Fibroblast of skin of scalp (primary cell): Measurements from ENCODE around the gene SORBS1.

Experiments
- DNase-seq: peaks from one replicate; pipeline ENCODE4 v3.0.0-alpha.2; 2013

SORBS1 gene

DNA sequence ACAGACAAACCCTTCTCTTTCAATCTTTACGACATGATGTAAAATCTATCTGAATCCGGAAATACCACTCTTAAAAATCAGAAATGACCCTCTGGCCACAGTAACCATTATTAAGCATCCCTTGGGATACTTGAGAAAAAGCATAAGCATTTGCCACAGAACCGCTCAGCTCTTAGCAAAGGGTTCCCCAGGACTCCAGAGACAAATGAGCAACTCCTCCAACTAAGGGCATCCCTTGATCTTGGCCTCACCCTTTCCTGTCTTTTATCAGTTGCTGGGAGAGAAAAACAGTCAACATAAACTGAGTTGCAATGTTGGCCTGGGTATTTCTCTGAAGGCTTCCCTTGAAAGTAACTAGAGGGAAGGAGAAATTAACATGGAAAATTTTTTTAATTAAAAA, 273.9 kb downstream of the SORBS1 start:
- peak; percentile 45 for DNase-seq

DNA sequence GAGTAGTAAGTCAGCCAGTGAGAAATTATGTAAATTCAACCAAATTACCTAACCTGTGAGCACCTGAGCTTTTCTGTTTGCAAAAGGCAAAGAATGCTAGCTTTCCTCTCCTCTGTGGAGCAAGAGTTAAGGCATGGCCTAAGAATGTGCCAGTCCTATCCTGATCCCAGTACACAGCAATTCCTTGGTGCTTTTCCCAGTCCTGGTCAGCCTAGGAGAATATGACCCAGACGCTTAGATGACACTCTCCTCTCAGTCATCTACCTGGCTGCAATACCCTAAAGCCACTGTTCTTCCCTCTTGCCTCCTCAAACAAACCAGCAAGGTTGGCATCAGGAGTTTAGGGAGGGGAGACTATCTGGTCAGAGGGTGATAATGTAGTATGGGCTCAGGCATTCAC, 274.5 kb downstream of the SORBS1 start:
- no peak for DNase-seq

DNA sequence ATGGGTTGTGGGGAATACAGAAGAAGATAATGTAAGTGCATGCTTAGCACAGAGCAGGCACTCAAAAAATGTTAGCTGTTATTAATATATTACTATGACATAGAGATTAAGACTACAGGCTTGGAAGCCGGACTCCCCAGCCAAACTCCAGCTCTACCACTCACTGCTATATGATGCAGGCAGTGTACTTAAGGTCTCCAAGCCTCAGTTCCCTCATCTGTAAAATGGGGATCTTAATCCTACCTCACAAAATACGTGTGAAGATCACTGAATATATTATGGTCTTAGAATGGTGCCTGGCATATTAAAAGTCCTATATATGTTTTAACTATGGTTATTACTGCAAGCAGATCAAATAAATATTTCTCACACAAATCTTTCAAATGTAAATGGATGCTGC, 275.6 kb downstream of the SORBS1 start:
- DNase-seq = no peak

DNA sequence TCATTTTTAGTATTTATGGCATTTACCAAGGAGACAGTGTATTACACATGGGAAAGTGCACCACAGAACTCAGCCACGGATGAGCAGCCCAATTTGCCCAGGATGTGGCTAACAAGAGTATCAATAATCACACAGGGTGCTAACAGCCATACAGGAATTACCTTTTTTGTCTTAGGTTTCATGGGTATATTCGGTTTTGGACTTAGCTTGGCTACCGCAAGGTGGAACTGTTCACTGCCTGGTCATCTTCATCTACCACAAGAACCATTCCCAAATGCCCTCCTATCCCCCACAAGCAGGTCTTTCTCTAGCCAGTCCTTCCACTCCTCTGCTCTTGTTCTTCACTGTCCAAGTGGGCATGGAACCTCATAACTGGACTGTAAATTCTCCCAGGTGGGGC, 276.4 kb downstream of the SORBS1 start:
- no peak for DNase-seq

DNA sequence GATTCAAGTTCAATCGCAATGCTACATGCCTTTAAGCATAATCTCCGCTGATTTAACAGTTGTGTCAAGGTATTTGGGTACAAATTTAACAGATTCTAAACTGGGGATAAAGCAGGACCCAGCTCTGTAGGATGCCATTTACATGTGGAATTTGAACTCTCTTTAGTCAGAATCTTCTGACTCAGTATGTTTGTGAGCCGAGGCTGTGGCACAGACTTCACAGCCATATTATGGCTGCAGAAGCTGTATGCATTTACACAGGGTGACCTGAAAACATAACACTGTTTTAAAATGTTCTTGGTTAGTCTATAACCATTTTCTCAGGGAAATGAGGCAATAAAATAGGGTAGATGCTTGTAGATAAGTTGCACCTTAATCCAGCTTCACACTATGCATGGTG, 279.1 kb downstream of the SORBS1 start:
- no peak for DNase-seq

DNA sequence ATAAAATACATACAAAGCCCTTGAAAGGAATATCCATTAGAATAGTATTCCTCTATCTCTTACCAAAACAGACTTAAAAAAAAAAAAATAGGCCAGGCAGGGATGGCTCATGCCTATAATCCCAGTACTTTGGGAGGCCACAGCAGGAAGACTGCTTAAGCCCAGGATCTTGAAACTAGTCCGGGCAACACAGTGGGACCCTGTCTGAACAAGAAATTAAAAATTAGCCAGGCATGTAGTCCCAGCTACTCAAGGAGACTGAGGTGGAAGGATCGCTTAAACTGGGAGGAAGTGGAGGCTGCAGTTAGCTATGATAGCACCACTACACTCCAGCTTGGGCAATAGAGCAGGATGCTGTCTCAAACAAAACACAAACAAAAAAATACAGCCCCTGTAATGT, 280.0 kb downstream of the SORBS1 start:
- DNase-seq = no peak

DNA sequence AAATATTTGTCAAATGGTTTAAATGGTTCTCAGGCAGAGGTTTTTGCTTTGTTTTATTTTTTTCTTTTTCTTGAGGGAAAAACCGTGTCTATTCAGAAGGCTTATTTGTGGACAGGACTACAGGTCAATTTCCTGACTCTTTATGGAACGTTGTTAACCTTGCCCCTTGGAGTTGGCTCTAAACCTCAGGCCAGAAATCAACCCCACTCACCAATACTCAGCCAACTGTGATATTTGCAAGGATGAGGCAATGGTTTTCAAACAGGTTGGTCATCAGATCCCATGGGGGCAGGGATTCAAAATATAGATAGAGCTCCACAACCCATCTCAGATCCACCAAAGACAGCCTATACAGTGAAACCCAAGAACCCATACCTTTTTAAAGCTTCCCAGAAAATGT, 280.5 kb downstream of the SORBS1 start:
- no peak for DNase-seq

DNA sequence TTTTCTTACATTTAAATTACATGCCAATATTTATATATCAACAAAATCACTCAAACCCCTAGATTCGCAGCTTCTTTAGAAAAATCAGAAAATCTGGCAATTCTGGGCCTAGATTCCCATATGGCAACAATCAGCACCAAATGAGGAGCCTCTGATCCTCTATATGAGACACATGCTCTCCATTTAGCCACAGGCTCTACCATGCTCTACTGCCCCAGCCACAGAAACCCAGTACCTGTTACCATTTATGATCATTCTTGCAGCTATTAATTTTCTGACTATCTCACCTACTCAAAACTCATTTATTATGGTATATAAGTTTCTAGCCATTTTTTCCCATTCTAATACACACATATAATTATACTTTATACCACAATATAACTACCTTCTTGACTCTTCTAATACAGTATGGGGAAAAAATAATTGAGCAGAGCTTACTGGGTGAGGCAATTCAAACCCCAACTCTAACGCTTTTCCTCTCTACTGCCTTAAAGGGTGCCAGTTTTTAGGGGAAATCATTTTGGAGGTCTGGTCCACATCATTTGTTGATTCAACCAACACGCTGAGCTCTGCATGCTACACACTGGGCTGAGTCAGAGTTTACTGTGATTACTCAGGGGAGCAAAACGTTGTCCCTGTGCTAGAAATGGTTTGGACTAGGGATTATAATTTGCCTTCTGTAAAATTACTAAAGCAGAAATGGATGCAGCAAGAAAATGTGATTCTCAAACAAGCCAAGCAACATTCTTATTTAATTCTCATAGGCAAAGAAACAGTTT, 281.9 kb downstream of the SORBS1 start:
- DNase-seq = peak; percentile 65

DNA sequence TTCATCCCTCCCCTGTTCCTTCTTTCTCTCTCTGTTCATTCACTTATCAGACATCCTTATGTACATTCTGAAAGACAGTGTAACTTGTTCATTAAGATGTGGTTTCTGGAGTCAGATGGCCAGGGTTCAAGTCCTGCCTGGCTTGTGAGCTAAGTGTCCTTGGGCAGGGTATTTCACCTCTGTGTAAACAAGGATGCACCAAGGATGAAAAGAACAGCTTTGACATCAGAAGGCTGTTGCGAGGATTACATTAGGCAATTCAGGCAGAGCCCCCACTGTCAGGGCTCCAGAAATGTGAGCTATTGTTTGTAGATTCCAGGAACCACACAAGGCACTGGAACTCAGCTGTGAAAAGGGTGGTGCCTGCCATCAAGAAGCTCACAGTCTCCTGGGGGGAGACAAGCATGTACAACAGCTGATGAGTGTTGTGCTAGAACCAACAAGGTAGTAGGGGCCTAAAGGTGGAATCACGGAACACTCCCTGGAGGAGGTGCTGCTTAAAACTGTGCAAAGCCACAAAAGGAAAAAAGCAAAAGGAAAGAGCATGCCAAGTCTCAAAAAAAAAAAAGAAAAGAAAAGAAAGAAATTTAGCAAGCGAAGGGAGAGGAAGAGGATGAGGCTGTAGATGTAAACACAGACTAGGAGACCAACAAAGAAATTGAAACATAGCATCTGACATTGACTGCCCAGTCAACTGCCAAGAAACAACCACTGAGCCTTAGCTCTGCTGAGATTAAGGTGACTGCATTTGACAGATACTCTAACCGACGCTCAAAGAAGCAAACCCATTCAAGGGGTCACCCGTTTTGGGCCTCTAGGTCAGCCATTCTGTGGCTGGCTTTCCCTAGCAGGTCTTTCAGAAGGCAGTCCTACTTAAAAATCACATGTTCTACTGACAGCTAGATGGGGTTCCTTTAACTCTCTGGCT, 282.8 kb downstream of the SORBS1 start:
- DNase-seq = peak; percentile 71

DNA sequence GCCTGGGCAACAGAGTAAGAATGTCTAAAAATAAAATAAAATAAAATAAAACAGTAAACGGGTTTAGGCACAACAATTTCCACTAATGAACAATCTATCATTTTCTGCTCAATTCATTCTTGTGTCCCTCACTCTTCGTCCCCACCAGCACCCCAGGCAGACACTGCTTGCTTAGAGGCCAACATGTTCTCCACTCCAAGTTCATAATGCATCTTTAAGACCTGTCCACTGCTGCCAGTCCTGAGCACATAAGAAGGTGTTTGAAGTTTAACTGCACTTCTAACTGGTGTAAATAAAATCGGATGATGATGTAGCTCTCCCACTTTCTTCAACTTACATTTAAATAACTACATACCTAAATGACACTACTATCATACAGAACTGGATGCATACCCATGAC, 283.6 kb downstream of the SORBS1 start:
- DNase-seq = no peak

DNA sequence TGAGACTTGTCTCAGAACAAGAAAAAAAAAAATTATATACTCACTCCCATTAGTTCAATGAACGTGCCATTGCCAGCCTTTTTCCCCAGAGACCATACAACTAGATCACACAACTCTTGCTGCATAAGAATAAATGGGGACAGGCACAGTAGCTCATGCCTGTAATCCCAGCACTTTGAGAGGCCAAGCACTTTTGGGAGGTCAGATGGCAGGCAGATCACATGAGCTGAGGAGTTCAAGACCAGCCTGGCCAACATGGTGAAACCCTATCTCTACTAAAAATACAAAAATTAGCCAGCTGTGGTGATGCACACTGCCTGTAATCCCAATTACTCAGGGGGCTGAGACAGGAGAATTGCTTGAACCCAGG, 284.0 kb downstream of the SORBS1 start:
- DNase-seq = no peak

DNA sequence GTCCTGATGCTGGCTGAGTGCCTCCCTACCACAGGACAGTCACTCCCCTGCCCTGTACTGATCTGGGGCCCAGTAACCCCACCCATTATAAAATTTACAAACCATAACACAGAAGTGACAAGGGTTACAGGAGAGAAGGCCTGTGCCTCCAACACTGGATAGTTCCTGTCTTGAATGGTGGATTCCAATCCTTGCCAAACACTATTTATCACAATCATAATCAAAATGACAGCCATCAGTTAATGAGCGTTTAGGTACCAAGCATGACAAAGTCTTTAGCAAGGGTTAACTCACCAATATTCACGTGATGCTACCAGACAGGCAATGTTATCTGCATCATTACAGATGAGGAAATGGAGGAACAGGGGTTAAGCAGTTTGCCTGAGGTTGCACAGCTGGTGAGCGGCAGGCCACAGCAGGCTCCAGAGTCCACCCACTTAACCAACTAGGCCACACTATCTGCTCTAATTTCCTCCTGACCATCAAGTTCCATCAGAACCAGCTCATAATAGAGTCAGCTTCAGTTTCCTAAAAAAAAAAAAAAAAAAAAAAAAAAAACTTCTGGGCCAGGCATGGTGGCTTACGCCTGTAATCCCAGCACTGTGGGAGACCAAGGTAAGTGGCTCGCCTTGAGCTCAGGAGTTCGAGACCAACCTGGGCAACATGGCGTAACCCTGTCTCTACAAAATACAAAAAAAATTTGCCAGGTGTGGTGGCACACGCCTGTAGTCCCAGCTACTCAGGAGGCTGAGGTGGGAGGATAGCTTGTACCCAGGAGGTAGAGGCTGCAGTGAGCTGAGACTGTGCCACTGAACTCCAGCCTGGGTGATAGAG, 284.6 kb downstream of the SORBS1 start:
- DNase-seq = no peak

DNA sequence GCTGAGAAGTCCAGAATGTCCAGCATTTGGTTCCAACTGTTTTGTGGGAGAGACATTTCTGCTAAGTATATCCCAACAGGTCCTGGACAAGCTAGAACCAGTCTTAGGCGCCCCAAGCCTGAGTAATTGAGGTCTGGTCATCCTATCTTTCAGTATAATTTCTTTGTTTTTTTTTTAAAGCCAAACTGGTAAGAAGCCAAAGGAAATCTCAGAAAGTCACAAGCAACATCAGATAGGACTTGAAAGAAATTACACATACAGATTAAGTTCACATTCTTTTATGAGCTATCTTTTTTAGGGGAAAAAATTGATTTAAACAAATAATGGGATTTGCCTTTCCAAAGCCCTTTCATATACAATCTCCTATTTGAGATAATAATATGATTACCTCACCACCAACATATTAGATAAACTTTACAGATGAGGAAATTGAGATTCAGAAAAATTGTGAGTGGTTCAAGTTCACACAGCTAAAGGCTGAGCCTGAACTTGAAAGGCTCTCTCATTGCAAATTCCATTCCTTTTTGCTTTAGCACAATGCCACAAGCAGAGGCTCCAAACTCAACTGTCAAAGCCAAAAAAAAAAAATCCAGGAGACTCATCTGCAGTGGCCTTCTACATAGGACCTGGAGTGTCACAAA, 285.3 kb downstream of the SORBS1 start:
- DNase-seq = peak; percentile 50

DNA sequence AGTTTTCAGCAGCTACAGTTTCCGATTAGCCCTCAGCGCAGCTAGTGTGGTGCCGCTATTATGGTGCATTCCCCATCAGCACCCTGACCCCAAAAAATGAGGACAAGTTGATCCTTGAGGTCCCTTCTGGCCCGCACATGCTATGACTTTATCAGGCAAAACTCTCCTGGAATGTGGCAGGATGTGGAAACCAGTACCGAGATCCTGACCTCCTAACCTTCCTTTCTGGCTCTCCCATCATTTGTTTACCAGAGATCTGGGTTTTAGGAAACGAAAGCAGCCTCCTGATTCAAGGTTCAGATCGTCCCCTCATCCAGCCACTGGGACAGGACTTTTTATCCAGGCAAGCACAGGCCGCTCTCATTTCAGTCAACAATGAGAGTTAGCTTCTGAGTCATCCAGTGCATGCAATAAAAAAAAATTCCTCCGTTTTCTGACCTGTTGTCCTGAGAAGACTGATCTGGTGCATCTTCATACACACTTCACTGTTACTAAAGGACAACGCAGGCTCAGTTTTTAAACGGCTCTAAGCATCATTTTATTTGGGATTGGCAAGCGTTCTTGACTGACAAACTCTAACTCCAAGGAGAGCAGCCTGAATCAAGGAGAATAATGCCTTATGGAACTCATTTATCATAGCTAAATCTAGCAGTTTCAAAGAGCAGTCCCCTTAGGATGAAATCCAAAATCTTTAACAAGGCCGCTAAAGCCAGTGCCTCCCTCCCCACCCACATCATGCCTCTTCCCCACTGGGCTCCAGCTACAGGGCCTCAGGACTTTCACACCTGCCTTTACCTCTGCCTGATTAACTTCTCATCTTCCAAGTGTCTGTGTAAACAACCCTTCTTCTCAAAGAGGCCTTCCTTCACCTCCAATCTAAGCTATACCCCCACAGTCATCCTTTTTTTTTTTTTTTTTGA, 287.5 kb downstream of the SORBS1 start:
- peak; percentile 64 for DNase-seq

DNA sequence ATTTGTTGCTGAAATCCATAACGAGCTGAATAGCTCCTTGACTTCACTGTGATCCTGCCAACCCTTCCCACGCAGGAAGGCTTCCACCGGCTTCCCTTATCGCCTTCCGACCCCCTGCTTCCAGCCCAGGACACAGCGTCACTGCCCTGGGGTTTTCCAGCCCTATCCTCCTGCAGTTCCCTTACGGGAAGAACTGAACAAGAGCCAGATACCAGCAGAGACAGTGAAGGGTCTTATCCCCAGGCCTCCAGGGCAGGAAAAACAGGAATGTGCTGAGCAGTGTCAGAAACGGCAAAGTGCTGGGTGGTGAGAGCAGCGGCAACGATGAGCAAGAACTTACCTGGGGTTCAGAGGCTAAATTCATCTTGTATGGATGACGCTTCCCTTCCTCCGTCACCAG, 292.7 kb downstream of the SORBS1 start:
- peak; percentile 33 for DNase-seq

DNA sequence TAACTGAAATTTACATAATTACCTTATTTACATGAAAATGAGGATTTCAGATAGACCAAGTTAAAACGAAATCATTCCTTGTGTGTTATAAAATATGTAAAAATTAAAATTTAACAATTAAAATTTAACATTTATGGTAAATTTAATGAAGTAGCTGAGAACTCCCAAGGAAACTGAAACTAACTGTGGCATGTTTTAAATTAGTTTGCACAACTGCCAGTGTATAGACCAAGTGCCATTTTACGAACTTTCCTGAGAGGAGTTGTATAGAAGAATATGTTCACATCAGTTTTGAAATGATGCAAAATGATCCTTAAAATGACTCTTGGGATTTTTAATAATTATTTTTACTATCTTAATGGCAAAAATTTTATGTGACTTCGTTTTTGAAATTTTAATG, 293.9 kb downstream of the SORBS1 start:
- no peak for DNase-seq

DNA sequence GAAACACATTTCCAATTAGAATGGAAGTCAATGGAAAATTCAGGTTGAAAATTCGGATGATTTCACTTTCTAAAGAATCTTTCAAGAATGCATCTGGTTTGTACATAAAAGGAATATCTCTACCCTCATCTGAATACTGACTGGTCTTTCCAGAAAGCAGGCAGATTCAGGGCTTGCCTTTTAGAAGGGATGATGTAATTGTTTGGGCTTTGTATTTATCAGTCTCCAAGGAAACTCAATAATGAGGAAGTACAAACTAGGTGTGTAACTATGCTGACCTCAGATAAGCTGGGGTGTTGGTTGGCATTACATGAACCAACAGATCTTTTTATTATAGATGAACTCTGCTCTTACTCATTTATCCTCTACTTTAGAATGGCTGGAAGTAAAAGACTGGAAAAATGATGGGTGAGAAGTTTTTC, 294.5 kb downstream of the SORBS1 start:
- DNase-seq = peak; percentile 77

DNA sequence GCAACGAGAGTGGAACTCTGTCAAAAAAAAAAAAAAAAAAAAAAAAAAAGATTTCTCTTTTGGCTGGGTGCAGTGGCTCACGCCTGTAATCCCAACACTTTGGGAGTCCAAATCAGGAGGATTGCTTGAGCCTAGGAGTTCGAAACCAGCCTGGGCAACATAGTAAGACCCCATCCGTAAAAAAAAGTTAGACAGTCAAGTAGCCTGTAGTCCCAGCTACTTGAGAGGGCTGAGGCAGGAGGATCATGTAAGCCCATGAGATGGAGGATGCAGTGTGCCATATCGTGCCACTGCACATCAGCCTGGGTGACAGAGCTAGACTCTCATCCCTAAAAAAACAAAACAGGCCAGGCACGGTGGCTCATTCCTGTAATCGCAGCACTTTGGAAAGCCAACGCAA, 295.6 kb downstream of the SORBS1 start:
- no peak for DNase-seq

DNA sequence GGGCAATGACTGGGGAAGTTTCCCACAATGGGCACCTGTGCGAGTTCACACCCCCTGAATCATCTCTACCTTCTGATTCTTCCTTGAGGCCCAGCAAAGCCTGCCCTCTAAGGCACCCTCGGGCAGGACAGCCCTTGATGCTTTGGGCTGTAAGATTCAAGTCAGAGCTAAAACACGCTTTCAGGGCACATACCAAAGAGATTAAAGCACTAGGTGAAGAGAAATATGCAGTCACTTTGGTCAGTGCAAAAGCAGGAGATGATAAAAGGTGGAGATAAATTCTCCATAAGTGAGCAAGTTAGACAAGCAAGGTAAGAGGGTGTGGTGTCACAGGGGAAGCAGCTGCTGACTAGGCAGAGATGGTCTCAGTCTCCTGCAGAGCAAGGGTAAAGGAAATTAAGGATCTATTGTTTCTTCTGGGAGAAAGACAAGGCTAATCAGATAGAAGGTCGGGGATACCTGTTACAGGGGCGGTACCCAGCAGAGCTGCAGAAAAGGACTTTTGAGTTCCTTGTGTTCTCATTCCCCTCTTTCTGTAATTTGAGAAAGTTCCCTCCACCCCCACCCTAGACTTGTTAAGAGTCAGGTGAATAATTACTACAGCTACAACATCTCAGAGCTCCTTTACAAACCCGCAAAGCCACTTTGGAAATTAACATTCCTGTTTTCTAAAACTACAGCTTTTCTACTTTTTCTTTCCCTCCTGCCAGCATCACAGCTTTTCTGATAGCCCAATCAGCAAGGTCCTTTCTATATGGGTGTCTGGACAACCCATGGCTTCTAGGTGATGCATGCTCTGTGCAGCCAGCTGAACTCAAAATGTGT, 296.7 kb downstream of the SORBS1 start:
- DNase-seq = no peak

DNA sequence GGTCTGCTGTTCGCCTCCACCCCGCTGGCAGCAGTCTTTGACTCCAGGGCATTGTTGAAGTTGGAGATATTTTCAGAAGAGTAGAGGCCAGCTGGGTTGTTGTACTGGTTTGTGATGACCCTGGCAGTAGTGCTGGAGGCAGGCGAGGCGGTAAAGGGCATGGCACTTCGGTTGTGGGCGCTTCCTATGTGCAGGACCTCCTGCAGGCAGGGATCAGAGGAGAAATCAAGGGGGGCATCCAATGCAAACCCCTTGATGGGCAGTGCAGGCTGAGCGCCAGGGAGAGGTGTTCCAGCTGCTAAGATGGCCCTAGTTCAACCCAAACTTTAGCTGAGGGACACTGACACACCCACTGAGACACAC, 297.3 kb downstream of the SORBS1 start:
- DNase-seq = no peak
